Cardiac atrium fibroblast (primary cell): ENCODE data around the gene OR14J1. TPM values are rescaled to one million over a fixed set of nuclear protein-coding genes. Genes with fewer than 3 reads are reported as not detected.

Experiments used
- total RNA-seq: library from RNA; depleted of rRNA; stranded (reverse); fragments of >200 nt; gene quantifications from 2 replicates; pipeline ENCODE4 v1.2.3, GENCODE V29; 2015

Gene OR14J1
- total RNA-seq = not detected in 2 replicates

GRCh38 chr6:29301316-29301715 is at the start of gene OR14J1:
OR14J1 (plus strand) TSS chr6:29301701; CDS start chr6:29306690, 4,989 bp downstream.

Other genes starting within 250 kb of the OR14J1 start
- not detected in 2 replicates for gene OR2B3, start 214.4 kb upstream of the OR14J1 start, total RNA-seq
- not detected in 2 replicates for gene OR2J1, start 202.2 kb upstream of the OR14J1 start, total RNA-seq
- not detected in 2 replicates for gene OR2J3, start 193.6 kb upstream of the OR14J1 start, total RNA-seq
- not detected in 2 replicates for gene OR2J2, start 130.8 kb upstream of the OR14J1 start, total RNA-seq
- gene OR5V1, start 67.2 kb downstream of the OR14J1 start, total RNA-seq = not detected in 2 replicates
- gene OR12D3, start 73.6 kb downstream of the OR14J1 start, total RNA-seq = not detected in 2 replicates
- gene OR12D2, start 93.9 kb downstream of the OR14J1 start, total RNA-seq = not detected in 2 replicates
- gene OR12D1, start 113.2 kb downstream of the OR14J1 start, total RNA-seq = not detected in 2 replicates
- not detected in 2 replicates for gene OR10C1, start 137.6 kb downstream of the OR14J1 start, total RNA-seq
- gene OR11A1, start 155.4 kb downstream of the OR14J1 start, total RNA-seq = not detected in 2 replicates
- gene OR2H1, start 155.5 kb downstream of the OR14J1 start, total RNA-seq = not detected in 2 replicates
- not detected in 2 replicates for gene MAS1L, start 186.3 kb downstream of the OR14J1 start, total RNA-seq